HG03575 (cell line): Measurements from ENCODE around the gene DYSF.

ENCODE experiments used
- ATAC-seq: cut with Tn5 transposase; IDR thresholded peaks from one replicate; pipeline ENCODE4 v1.9.1; 2021; ENCODE audit not compliant: unreplicated experiment, insufficient number of reproducible peaks, low FRiP score; ENCODE audit errors: extremely low read depth

DYSF gene

DNA sequence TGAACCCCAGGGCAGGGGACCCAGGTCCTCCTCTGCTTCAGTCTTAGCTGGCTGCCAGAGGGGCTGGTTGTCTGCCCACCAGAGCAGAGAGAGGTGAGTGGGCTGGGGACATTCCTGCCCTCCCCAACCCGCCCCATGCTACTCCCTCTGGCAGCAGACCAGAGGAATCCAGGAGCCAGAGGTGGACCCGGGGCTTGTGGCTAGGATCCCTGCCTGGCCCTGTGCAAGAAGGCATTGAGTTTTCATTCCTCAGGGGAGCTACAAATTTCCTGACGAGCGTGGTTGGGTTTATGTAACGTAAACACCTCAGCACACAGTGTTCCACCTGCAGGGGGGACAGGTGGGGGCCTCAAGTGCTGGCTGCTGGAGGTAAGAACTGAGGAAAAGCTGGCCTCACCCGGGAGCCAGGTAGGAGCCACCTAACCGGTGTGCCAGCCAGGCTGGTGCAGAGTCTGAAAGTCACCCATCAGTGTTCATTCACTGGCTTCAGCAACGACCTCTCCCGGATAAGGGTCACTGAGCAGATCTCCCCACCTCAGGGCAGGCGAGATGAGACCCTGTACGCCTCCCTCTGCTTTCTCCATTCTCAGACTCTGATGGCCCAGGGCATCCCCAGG lies 246.8 kb downstream of the DYSF start:
- ATAC-seq, result no peak

DNA sequence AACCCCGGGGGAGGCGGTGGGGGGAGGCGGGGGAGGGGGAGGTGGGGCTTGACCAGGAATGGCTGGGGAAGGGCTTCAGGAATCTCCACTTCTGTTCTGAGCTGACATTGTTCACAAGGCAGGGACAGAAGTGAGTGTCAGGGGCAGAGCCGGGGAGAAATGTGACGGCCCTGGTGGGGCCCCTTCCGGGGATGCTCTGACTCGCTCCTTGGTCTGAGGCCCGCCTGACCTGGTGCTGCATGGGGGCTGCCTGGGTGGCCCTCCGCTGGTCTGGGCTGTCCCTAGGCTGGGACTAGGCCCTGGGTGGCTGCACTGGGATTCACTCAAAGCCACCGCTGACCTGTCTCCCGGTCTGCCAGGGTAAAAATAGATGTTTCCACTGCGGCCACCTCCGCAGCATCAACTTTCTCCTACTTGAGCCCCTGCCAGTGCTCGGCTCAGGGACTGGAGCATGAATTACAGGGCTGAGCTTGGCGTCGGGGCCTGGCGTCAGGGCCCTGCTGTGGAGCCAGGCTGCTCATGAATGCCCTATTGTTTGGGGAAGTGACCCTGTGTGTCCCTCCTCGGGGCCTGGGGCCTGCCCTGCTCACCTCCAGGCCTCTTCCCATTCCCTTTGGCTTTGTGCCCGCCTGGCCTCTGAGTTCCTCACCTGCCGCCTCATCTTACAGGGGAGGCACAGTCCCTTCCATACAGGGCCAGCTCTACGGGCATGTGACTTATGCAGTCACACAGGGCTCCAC lies 247.5 kb downstream of the DYSF start:
- no peak for ATAC-seq

DNA sequence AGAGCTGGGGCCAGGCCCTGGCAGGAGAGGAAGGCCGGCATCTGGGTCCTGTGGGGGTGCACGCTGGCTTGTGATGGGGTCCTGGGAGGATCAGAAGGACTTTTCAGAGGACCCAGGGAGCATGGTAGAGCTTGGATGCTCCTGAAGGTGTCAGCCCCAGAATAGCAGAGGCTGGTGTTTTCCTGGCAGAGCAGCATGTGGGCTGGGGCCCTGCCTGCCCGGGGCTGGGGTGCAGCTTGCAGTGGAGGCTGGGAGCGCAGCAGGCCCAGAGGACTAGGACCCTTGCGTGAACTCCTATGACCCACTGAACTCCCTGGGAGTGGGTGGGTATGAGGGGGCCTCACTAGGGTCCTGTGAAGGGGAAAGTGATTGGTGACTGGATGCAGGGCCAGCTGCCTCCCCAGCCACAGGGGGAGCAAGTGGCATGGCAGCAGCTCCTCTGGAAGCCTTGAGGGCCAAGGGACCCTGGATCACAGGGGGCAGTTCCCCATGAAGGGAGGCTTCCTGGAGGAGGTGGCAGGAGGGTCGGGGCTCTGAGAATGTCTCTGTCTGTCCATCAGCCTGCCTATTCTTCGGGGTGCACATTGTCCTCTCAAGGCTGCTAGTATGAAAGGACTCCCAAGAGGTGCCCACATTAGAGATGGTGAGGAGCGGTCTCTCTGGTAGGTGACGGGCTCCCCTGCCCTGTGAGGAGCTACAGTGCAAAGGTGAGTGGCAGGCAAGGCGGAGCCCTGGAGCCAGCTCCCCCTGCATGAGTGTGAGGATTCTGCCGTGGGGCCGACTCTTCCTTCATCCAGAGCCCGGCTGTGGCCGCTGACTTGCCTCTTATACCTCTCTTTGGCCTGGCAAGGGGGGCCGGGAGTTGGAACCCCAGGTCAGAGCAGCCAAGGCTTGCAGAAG lies 249.0 kb downstream of the DYSF start:
- ATAC-seq, result no peak

DNA sequence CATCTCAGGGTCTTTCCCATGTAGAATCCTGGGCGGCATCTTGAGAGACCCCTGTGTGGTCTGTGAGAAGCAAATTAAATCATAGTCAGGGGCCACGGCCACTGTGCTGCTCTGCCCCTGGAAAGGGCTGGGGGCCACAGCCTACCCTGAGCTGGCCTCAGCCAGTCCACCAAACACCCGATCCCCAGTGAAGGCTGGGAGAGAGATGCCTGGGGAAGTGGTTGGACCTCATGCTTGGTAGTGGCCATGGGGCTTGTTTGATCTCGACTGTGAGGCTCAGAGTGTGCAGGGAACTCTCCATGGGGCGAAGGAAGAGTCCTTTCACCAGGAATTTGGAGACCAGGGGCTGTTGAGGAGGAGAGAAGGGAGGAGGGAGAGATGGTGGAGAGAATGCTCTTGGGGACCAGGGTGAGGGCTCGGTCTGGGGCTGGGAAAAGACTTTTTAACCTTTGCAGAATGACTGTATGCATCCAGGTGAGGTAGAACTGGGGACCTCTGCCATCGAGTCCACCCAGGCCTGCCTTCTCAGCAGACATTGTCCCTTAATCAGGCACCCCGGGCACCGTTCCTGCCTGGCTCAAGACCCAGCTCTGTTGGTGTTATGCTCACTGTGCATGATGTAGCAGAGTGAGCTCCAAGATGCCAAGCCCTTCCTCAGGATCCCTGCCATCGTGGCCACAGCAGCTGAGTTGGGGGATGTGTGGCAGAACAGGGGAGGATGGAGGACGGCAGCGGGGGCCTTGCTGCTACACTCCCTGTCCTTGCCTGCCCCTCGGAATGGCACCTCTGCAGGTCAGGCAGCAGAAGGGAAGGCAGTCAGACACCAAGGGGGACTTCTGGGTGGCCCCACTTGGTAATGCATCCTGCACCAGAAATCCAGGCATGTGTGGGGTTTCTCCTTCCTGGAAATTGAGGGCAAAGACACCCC lies 249.9 kb downstream of the DYSF start:
- no peak for ATAC-seq

DNA sequence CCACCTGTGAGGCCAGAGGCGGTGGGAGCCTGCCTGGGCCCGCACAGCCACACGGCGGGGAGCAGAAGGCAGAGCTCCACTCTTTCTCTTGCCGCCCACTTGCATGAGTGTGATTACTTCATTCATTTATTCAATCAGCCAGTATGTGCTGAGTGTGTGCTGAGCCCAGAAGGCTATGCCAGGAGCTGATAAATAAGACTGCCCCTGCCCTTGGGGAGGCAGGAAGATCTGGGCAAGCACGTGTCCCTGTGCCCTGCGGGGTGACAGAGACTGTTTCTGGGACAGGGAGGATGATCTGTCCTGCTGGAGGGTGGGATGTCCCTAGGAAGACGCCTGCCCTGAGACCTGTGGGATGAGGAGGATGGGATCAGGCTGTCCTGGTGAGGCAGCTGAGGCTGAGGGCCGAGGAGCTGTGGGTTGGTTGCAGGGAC lies 250.8 kb downstream of the DYSF start:
- no peak for ATAC-seq

DNA sequence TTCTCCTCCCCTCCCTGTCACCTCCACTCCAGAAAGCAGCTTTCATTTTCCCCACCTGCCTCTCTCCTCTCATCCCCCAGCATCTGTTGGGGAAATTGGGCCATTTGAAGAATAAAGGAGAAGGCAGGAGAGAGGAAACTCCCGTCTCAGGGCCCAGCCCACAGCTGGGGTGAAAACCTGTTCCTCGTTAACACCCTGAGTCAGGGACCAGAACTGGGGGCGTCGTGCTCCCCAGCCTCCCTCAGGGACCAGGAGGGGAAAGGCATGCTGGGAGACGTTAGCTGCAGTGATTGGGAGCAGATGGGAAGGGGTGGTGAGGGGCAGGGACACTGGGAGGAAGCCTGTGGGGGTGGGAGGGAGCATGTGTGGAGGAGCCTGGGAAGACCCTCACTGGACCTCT lies 251.3 kb downstream of the DYSF start:
- ATAC-seq, result no peak

DNA sequence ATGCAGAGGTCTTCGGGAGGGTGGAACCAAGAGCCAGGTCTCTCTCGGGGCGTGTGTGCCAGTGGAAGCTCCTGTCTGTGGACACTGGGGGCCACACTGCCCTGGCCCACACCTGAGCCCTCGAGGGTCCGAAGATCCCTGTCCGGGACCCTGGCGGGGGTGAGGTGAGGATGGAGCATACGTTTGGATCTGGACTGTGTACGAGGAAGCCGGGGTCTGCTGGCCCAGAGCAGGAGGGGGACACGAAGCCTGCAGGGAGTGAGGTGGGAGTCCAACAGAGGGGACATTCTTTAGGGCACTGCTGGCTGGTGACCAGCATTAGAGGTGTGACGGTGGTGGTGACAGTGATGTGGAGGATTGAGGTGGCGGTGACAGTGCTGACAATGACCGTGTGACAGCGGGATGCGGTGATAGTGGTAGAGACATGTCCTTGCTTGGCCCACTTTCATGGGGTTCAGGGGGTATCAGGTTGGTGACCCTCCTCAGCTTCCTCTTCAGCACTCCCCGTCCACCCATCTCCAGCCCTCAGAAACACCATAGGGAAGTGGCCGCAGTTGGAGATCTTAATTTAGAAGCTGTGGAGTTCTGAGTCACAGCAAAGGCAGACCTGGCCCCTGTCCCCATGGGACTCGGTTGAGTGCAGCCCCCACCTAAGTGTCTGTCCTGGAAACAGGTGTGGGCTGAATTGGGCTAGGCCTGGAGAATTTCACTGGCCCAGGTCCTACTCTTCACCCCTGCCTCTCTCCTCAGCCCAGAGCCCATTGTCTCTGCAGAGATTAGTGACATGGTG lies 252.0 kb downstream of the DYSF start:
- ATAC-seq, result no peak

DNA sequence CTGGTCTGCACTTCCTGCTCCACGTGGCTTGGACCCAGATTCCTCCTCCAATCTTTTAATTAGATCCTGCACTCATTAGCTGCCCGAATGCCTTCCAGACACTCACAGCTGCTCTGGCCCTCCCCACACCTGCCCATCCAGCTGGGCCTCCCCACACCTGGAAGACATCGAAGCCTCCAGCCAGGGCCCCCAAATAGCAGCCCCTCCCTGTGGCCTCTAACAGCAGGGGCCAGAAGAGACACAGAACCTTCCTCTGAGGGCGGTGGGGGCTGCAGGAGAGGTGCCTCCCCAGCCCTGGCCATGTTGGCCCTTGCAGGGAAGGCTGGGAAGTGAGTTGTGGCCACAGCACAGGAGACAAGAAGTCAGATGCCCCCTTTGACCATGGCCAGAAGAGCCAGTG lies 252.8 kb downstream of the DYSF start:
- no peak for ATAC-seq

DNA sequence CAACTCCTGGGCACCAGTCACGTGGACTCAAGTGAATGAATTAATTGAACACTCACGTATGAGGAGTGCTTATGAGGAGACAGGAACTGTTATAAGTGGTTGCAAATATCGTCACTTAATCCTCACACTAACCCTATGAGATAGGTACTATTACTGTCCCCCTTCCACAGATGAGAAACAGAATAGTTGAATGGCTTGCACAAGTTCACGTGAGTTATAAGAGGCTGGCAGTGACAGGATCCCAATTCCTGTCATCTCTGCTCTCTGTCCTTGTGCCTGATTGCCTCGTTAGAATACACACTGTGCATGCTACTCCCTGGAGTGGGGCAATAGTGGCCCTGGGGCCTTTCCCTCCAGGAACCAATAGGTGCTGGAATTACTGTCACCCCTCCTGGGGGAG lies 253.5 kb downstream of the DYSF start:
- no peak for ATAC-seq

DNA sequence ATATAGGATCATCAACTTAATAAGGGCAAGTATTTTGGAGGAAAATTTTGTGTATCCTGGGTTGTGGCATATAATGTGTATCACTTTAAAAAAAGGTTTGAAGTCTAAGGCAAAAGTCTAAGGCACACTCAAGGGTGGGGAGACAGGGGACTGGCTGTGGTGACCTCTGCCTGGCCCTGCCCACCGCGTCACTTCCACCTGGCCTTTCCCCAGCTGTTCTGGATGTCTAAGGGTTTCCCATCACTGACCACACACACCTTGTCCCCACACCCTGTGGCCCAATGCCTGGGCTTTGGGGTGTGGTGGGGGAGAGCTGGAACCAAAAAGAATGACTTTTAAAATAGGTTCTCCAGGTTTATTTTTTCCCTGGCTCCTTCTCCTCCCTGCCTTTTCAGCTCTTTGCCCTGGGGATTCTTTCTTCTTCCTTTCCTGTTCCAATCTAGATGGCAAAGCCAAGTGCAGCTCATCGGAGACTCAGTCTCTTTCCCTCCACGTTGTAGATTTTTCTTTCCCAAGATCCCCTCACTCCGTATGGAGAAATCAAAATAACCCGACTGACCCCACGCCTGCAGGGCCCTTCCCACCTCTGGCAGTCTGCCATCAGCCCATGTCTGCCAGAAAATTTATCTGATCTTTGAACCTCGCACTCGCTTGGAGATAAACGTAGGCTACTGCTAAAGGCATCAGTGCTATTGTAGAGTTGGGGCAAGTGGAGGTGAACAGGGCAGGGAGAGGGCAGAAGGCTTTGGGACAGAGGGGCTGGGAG lies 257.2 kb downstream of the DYSF start:
- no peak for ATAC-seq

DNA sequence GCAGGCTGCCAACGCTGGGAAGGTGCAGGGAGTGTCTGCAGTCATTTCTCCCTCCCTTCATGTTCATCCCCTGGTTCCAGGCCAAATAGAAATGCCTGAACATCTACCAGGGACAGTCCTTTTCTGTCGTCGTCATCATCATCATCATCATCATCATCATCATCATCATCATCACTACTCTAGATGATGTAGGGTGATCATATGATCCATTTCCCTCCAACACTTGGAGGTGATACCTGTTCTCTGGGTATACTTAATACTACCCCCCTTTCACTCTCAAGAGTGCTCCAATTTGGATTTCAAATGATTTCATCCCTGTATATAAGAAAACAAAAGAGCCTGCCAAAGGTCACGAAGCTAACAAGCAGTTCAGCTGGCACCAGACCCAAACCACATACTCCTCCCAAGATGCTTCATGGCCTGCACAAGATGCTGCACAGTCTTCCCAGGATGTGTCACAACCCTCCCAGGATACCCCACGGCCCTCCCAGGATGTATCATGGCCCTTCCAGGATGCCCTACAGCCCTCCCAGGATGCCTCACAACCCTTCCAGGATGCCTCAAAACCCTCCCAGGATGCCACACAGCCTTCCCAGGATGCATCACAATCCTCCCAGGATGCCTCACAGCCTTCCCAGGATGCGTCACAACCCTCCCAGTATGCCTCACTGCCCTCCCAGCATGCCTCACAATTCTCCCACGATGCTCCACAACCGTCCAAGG lies 257.9 kb downstream of the DYSF start:
- no peak for ATAC-seq

DNA sequence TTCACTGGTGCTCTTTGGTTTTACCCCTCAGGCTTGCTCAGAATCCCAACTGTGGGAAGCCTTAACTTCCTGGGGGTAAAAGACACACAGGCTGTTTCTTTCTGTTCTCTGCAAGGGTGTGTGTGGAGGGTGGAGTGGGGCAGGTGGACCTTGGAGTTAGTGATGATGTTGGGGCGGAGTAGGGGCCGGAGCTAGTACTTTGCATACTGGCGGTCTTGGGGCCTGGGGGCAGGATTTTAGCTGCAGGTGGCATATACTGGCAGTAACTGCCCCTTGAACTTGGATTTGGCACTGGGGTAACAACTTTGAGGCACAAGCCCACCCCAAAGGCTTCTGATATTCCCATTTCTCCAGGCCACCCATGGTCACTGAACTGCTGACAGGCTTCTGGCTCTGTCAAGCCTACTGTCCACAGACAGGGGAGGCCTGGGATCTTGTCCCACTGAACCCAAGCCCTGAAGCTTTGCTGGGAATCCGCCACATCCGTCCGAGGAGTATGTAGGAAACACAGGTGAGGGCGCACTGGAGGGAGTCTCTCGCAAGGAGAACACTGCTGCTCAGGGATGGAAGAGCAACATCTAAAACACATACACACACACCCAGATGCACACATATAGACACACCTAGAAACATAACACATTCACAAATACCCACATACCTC lies 258.9 kb downstream of the DYSF start:
- ATAC-seq, result no peak

DNA sequence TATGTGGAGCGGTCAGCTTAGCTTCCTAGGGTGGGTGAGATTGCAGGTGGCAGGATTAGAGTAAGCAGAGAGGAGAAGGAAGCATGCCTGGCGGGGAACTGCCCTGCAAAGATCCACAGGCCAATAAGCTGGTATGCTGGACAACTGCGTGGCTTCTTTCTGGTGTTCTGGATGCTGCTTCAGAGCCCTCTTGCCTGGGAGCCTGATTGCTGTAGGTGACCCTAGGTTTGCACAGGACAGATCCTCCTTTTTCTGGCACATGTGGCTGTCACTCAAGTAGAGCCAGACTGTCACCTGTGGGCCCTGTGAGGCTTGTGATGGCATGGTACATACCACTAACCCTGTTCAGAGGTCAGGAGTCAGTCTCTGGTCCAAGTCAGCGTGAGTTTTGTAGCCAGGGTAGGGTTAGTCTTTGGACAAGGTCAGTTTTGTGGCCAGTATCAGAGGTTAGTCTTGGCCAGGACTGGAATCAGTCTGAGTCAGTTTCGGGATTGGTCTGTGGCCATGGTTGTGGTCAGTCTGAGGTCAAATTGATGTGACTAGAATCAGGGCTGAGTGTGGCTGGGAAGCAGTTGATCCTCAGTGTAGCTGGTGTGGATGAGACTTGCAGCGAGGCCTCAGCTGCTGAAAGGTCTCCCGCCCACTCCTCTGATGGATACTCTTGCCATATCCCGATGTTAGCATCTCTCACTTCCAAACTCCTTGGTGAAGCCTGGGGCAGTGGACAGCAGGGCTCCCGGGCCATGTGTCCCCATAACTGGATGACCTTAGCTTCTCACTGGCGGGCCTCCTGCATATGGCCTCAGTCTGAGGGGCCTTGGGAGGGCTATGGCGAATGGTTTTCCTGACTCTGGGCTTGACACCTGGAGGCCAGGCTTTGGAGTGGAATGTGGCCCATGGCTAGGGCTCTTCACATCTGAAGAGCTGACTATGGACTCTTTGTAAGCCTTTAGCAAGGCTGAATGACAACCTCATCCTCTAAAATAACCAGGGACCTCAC lies 260.5 kb downstream of the DYSF start:
- no peak for ATAC-seq

DNA sequence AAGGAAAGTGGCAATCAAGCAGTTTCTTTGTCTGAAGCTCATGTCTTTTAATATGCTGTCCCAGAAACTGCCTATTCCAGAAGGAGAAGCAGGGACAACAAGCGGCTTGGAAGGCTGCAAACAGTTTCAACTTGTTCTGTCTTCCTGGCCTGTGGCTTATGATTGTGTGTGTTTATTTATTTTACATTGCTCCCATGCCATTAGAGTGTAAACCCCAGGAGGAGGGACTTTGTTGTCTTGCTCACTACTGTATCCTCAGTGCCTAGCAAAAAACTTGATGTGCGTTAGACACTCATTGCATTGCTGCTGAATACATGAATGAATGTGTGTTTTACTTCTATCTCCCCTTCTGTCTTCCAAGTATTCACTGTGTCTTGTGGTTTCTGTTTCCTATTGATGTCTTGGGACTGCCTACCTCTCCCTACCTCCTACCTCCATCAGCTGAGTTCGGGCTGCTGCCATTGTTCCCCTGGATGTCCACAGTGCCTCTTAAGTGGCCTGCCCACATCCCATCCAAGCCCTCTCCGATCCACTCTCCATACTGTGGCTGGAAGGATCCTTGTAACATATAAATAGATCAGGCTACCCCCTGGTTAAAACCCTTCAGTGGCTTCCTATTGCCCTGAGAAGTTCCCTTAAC lies 261.4 kb downstream of the DYSF start:
- no peak for ATAC-seq

DNA sequence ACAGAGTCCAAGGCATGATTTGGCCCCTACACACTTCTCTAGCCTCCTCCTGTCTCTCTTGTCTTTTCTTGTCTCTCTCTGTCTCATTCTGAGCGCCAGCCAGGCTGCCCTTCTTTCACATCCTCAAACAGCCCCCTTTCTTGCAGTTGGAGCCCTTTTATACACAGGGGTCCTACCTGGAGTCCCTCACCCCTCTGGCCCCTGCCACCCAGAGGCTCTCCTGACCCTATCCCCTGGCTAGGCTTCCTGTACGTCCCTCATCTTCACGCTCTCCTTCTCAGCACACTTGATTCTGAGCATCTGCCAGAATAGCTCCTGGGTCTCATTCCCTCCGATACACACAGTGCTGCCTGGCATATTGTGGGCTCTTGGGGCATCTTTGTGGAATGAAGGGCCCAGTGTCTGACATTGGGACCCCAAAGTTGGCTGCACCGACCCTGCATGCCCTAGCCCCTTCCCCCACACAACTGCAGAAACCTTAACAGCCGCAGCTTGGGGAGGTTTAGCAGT lies 261.9 kb downstream of the DYSF start:
- no peak for ATAC-seq
